ENCODE measurements around the gene EIF4H.

DNA sequence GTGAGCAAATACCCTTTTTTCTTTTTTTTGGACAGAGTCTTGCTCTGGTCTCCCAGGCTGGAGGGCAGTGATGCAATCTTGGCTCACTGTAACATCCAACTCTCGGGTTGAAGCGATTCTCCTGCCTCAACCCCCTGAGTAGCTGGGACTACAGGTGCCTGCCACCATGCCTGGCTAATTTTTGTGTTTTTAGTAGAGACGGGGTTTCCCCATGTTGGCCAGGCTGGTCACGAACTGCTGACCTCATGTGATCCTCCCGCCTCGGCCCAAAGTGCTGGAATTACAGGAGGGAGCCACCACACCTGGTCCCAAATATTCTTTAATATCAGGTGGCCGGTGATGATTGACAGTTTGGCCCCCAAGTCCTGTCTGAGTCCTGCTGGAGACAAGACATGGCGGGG lies 42.2 kb downstream of the EIF4H start:
- TF ChIP-seq TARDBP (IDR thresholded peaks at IDR 0.05): no peak
- no peak for TF ChIP-seq ARNT (IDR thresholded peaks at IDR 0.05)
- no peak for TF ChIP-seq ELF4 (IDR thresholded peaks at IDR 0.05)
- no peak for TF ChIP-seq HDGF (IDR thresholded peaks at IDR 0.05; ENCODE audit: borderline replicate concordance)
- no peak for TF ChIP-seq FOXK2 (IDR thresholded peaks at IDR 0.05)
- TF ChIP-seq LEF1 (IDR thresholded peaks at IDR 0.05; ENCODE audit: borderline replicate concordance): no peak
- no peak for TF ChIP-seq CTBP1 (IDR thresholded peaks at IDR 0.05; ENCODE audit: borderline replicate concordance)
